ENCODE results near the gene SSBP3. TPM values are rescaled to one million over a fixed set of nuclear protein-coding genes. Genes with fewer than 3 reads are reported as not detected.
A peak's percentile ranks its signal among the peaks of the same experiment; 100 is the strongest.

The SSBP3 gene
- total and polyA plus RNA-seq, 2 experiments from 2014 or later = 47.4 to 68.6 TPM

GRCh38 chr1:54289712-54290233 lies 116.4 kb downstream of the SSBP3 start (continued):
- TF ChIP-seq REST (IDR thresholded peaks at IDR 0.05; ENCODE audit: unreplicated experiment) (no peak), NANOG (IDR thresholded peaks at IDR 0.05; ENCODE audit: borderline replicate concordance) (no peak), EZH2phosphoT487 (IDR thresholded peaks at IDR 0.05; ENCODE audit: unreplicated experiment) (no peak), ZNF114 (CRISPR knock-in tag; IDR thresholded peaks at IDR 0.05) (no peak), ZNF331 (CRISPR knock-in tag; IDR thresholded peaks at IDR 0.05; ENCODE audit: low read depth) (no peak), POLR2AphosphoS5 (IDR thresholded peaks at IDR 0.05; ENCODE audit: low read depth) (no peak), EZH2 (IDR thresholded peaks at IDR 0.05; ENCODE audit: low read depth, unreplicated experiment) (no peak)
- TF ChIP-seq, protein P1, sequence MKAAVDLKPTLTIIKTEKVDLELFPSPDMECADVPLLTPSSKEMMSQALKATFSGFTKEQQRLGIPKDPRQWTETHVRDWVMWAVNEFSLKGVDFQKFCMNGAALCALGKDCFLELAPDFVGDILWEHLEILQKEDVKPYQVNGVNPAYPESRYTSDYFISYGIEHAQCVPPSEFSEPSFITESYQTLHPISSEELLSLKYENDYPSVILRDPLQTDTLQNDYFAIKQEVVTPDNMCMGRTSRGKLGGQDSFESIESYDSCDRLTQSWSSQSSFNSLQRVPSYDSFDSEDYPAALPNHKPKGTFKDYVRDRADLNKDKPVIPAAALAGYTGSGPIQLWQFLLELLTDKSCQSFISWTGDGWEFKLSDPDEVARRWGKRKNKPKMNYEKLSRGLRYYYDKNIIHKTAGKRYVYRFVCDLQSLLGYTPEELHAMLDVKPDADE (IDR thresholded peaks at IDR 0.05) = no peak

GRCh38 chr1:54287801-54288211 lies 118.4 kb downstream of the SSBP3 start:
- Histone ChIP-seq H3K27ac (ENCODE audit: low read depth) (peak overlapping the region; percentile 50; the same call in 1 of the 2 replicates), H3K79me2 (replicated peaks; ENCODE audit: insufficient read depth) (peaks cover 86% of the 10 kb centered on the region), H3K9me2 (ENCODE audit: insufficient read depth) (no peaks in the 10 kb centered on the region), H3K4me2 (peak overlapping the region; percentile 62; the same call in 1 of the 2 replicates), H3K27me3 (ENCODE audit: insufficient read depth) (no peaks in the 10 kb centered on the region), H3K4me1 (ENCODE audit: insufficient read depth) (peaks cover 72% of the 10 kb centered on the region), H4K20me1 (replicated peaks; ENCODE audit: insufficient read depth) (peaks cover 25% of the 10 kb centered on the region), H3K4me3 (no peak overlapping the region), H2AFZ (no peak overlapping the region), H3K36me3 (ENCODE audit: insufficient read depth) (no peaks in the 10 kb centered on the region), H3F3A (replicated peaks; ENCODE audit: low read depth) (peaks cover 9% of the 10 kb centered on the region)
- no peak overlapping the region for H3K4me3 Mint-ChIP-seq
- peaks cover 85% of the 10 kb centered on the region for H3K4me1 Mint-ChIP-seq
- no peaks in the 10 kb centered on the region for H3K9me3 Mint-ChIP-seq
- ATAC-seq (no peak), DNase-seq (ENCODE audit: low spot score) (no peak)
- no peaks in the 10 kb centered on the region for H3K36me3 Mint-ChIP-seq (ENCODE audit: low read depth)
- H3K27me3 Mint-ChIP-seq (ENCODE audit: insufficient read depth, low read depth, poor library complexity) = peaks cover 19% of the 10 kb centered on the region
- peak overlapping the region; percentile 47 for H3K27ac Mint-ChIP-seq
- TF ChIP-seq ZNF462 (CRISPR knock-in tag; IDR thresholded peaks at IDR 0.05) = no peak
- no peak for TF ChIP-seq EZH2phosphoT487 (IDR thresholded peaks at IDR 0.05; ENCODE audit: unreplicated experiment)
- no peak for TF ChIP-seq CTCF (conservative IDR thresholded peaks at IDR 0.05; ENCODE audit: low read depth in 2 of 2)
- TF ChIP-seq NANOG (IDR thresholded peaks at IDR 0.05; ENCODE audit: borderline replicate concordance) = no peak
- TF ChIP-seq CREB1 (CRISPR knock-in tag; IDR thresholded peaks at IDR 0.05; ENCODE audit: low read depth) = no peak
- TF ChIP-seq STAT1 (IDR thresholded peaks at IDR 0.05; ENCODE audit: unreplicated experiment) = no peak
